Mesothelial cell of epicardium (in vitro differentiated cells): ENCODE results near the gene FAIM. TPM values are rescaled to one million over a fixed set of nuclear protein-coding genes. Genes with fewer than 3 reads are reported as not detected.

Experiments
- DNase-seq, 2 experiments: peaks; one replicate each; pipeline ENCODE4 v3.0.0; 2021; ENCODE audit warnings: low spot score in 2 of 2; ENCODE audit not compliant: unreplicated experiment in 2 of 2
- H3K27ac Mint-ChIP-seq: 2 replicates; pipeline ENCODE4 v1.8.0; 2021; ENCODE audit warnings: mixed read lengths
- H3K27me3 Mint-ChIP-seq: 2 replicates; pipeline ENCODE4 v1.8.0; 2021; ENCODE audit warnings: low read depth, mixed read lengths
- H3K36me3 Mint-ChIP-seq: 2 replicates; pipeline ENCODE4 v1.8.0; 2021; ENCODE audit warnings: mixed read lengths
- H3K4me1 Mint-ChIP-seq: 2 replicates; pipeline ENCODE4 v1.8.0; 2021; ENCODE audit warnings: mixed read lengths
- H3K4me3 Mint-ChIP-seq: 2 replicates; pipeline ENCODE4 v1.8.0; 2021; ENCODE audit warnings: mild to moderate bottlenecking, moderate library complexity, mixed read lengths
- H3K9me3 Mint-ChIP-seq: 2 replicates; pipeline ENCODE4 v1.8.0; 2021; ENCODE audit warnings: mixed read lengths
- CTCF ChIP-seq: fragments of 200-600 bp; sonication (generic); IDR thresholded peaks from one replicate; pipeline ENCODE4 v1.5.0; 2021; ENCODE audit warnings: antibody characterized with exemption; ENCODE audit not compliant: unreplicated experiment
- total RNA-seq: library from RNA; stranded (reverse); gene quantifications from 3 replicates; pipeline ENCODE4 v1.2.1, GENCODE V29; 2021

The FAIM gene
- total RNA-seq, 1 donor from 2014 or later = 13.7 TPM

GRCh38 chr3:138620431-138620830 lies 11.9 kb downstream of the FAIM start:
- peaks cover 4% of the 10 kb centered on the region for H3K36me3 Mint-ChIP-seq
- H3K27ac Mint-ChIP-seq = no peak overlapping the region
- H3K9me3 Mint-ChIP-seq = no peaks in the 10 kb centered on the region
- TF ChIP-seq CTCF = no peak
- H3K27me3 Mint-ChIP-seq = no peaks in the 10 kb centered on the region
- peaks cover 18% of the 10 kb centered on the region for H3K4me1 Mint-ChIP-seq
- H3K4me3 Mint-ChIP-seq = no peak overlapping the region
- no peak for DNase-seq

- TF ChIP-seq CTCF = no peak
- H3K27me3 Mint-ChIP-seq = no peaks in the 10 kb centered on the region
- H3K36me3 Mint-ChIP-seq = peaks cover 26% of the 10 kb centered on the region
- no peak overlapping the region for H3K27ac Mint-ChIP-seq
- H3K9me3 Mint-ChIP-seq = no peaks in the 10 kb centered on the region
- DNase-seq = no peak
- H3K4me3 Mint-ChIP-seq = no peak overlapping the region
- peaks cover 7% of the 10 kb centered on the region for H3K4me1 Mint-ChIP-seq
Observed at GRCh38 chr3:138624518-138624917, 15.9 kb downstream of the FAIM start.

GRCh38 chr3:138625707-138626365 lies 17.3 kb downstream of the FAIM start:
- Mint-ChIP-seq H3K27me3 (no peaks in the 10 kb centered on the region), H3K9me3 (no peaks in the 10 kb centered on the region), H3K27ac (no peak overlapping the region), H3K4me3 (no peak overlapping the region), H3K4me1 (peaks cover 2% of the 10 kb centered on the region), H3K36me3 (peaks cover 31% of the 10 kb centered on the region)
- no peak for TF ChIP-seq CTCF
- no peak for DNase-seq

- TF ChIP-seq CTCF = no peak
- no peak for DNase-seq
- no peak overlapping the region for H3K4me3 Mint-ChIP-seq
- H3K9me3 Mint-ChIP-seq = no peaks in the 10 kb centered on the region
- H3K4me1 Mint-ChIP-seq = no peaks in the 10 kb centered on the region
- H3K36me3 Mint-ChIP-seq = peaks cover 27% of the 10 kb centered on the region
- no peaks in the 10 kb centered on the region for H3K27me3 Mint-ChIP-seq
- H3K27ac Mint-ChIP-seq = no peak overlapping the region
Observed at GRCh38 chr3:138629526-138629925, 21.0 kb downstream of the FAIM start.

GRCh38 chr3:138638641-138639040 lies 30.1 kb downstream of the FAIM start:
- peaks cover 26% of the 10 kb centered on the region for H3K36me3 Mint-ChIP-seq
- no peak overlapping the region for H3K27ac Mint-ChIP-seq
- TF ChIP-seq CTCF = no peak
- no peak for DNase-seq
- H3K9me3 Mint-ChIP-seq = peaks cover 41% of the 10 kb centered on the region
- no peaks in the 10 kb centered on the region for H3K4me1 Mint-ChIP-seq
- H3K4me3 Mint-ChIP-seq = no peak overlapping the region
- H3K27me3 Mint-ChIP-seq = no peaks in the 10 kb centered on the region

GRCh38 chr3:138640537-138640936 lies 32.0 kb downstream of the FAIM start:
- Mint-ChIP-seq H3K9me3 (peaks cover 54% of the 10 kb centered on the region), H3K36me3 (peaks cover 38% of the 10 kb centered on the region), H3K4me3 (no peak overlapping the region), H3K27me3 (no peaks in the 10 kb centered on the region), H3K4me1 (no peaks in the 10 kb centered on the region), H3K27ac (no peak overlapping the region)
- DNase-seq = no peak
- TF ChIP-seq CTCF = no peak
